HL-60/S4 treated with phorbol 12-myristate 13-acetate at 8.2 ng/mL for 4 days and 3 days (cell line): Measurements from ENCODE around the gene METTL16.
"Not testable (repeated sequence)": the region's sequence is repeated elsewhere in the genome, so short reads cannot be mapped to it uniquely, and the experiment has no call there.

Experiments
- in situ Hi-C: fragments of 300-500 bp; cut with MboI; formaldehyde crosslinking; loops from 2 replicates; pipeline ENCODE4 v1.15.0; 2022; ENCODE audit warnings: low sequenced_read_pairs

METTL16 gene

DNA sequence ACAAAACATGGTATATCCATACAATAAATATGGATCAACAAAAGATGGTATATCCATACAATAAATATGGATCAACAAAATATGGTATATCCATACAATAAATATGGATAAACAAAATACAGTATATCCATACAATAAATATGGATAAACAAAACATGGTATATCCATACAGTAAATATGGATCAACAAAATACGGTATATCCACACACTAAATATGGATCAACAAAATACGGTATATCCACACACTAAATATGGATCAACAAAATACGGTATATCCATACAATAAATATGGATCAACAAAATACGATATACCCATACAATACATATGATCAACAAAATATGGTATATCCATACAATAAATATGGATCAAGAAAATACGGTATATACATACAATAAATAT lies 8.1 kb downstream of the METTL16 start:
- in situ Hi-C loops: no loop called here

DNA sequence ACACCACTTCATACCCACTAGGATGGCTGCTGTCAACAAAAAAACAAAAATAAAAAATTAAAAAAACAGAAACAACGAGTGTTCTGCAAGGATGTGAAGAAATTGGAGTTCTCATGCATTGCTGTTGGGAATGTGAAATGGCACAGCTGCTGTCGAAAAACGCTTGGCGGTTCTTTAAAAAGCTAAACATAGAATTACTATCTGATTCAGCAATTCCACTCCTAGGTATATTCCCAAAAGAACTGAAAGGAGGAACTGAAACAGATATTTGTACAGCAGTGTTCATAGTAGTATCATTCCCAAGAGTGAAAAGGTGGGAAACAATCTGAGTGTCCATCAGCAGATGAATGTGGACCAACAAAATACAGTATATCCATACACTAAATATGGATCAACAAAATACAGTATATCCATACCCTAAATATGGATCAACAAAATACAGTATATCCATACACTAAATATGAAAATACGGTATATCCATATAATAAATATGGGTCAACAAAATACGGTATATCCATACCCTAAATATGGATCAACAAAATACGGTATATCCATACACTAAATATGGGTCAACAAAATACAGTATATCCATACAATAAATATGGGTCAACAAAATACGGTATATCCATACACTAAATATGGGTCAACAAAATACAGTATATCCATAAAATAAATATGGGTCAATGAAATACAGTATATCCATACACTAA lies 8.7 kb downstream of the METTL16 start:
- in situ Hi-C loops: no loop called here

DNA sequence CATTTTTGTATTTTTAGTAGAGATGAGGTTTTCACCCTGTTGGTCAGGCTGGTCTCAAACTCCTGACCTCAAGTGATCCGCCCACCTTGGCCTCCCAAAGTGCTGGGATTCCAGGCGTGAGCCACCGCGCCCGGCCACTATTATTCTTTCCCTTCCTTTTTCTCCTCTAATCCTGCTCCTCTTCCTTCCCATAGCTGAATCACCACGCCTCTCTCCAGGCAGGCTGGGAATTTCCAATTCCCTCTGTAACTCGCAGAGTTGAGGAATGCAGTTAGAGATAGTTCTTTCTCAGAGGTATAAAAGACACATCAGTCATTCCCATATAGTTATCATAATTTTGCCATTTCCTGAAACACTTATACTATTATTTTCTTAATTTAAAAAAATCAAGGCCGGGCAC lies 11.2 kb downstream of the METTL16 start:
- in situ Hi-C loops: no loop called here

DNA sequence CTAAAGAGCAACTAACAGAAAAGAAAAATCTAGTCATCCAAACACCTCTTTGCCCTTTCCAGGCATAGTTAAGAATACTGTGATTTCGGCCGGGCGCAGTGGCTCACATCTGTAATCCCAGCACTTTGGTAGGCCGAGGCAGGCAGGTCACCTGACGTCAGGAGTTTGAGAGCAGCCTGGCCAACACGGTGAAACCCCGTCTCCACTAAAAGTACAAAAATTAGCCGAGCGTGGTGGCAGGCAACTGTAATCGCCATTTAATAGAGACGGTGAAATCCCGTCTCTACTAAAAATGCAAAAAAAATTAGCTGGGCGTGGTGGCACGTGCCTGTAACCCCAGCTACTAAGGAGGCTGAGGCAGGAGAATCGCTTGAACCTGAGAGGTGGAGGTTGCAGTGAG lies 22.4 kb downstream of the METTL16 start:
- in situ Hi-C loops: not testable (repeated sequence)

DNA sequence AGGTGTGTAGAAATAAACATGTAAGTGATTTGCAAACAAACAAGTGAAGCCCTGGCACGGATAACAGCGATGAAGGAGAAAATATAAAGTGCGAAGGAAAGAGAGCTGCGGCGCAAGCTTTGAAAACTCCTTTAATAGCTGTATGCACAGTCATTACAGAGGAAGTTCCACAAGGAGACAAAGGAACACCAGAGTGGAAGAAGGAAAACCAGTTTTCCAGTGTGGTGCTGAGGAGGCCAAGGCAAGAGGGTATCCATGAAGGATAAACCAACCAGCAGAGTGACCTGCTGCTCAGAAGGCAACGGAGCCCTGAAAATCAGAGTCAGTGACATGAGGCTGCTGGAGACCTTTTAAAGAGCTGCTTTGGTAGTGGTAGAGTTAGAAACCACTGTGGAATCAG lies 24.4 kb downstream of the METTL16 start:
- in situ Hi-C loops: no loop called here

DNA sequence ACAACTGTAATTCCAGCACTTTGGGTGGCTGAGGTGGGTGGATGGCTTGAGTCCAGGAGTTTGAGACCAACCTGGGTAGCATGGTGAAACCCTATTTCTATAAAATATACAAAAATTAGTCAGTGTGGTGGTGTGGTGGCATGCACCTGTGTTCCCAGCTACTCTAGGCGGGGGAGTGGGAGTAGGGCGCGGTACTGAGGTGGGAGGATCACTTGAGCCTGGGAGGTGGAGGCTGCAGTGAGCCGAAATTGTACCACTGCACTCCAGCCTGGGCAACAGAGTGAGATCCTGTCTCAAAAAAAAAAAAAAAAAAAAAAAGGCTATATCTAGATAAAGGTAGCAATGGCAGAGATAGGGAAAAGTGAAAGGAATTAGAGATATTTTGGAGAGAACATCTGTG lies 25.0 kb downstream of the METTL16 start:
- in situ Hi-C loops: not testable (repeated sequence)

DNA sequence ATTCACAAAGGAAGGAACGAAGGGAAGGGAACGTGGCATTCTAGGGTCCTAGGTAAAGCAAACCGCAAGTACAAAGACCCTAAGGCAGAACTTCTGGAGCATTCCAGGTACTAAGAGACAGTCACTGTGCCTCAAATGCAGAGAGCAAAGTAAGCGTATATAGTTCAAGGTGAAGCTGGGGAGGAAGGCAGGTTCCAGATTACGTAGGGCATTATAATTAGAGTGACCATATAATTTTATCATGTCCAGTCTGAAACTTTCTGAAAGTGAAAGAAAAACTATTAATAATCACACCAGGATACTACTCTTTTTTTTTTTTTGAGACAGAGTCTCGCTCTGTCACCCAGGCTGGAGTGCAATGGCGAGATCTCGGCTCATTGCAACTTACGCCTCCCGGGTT lies 25.7 kb downstream of the METTL16 start:
- in situ Hi-C loops: no loop called here

DNA sequence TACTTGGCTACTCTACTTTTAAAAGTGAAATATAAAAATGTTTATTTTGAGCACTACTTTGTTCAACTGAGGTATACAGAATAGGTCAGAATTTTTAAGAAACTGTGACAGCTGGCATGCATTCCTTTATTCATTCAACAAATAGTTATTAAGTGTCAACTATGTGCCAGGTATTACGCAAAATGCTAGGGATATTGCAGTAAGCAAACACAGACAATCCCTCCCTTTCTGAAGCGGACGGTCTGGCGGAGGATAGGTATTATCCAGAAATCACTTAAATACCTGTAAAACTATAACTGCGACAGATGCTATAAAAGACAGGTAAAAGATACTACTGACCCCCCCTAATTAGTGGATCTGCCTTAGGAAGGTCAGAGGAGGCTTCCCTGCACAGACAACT lies 26.1 kb downstream of the METTL16 start:
- in situ Hi-C loops: no loop called here

DNA sequence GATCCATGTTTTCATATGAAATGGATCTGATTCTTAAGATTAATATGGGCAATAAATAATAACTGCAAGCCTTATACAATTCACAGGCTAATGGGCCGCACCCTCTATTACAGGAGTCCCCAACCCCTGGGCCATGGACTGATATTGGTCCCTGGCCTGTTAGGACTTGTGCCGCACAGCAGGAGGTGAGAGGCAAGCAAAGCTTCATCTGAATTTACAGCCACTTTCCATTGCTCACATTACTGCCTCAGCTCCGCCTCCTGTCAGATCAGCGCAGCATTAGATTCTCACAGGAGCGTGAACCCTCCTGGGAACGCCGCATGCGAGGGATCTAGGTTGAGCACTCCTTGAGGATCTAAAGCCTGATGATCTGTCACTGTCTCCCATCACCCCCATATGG lies 26.8 kb downstream of the METTL16 start:
- in situ Hi-C loops: no loop called here

DNA sequence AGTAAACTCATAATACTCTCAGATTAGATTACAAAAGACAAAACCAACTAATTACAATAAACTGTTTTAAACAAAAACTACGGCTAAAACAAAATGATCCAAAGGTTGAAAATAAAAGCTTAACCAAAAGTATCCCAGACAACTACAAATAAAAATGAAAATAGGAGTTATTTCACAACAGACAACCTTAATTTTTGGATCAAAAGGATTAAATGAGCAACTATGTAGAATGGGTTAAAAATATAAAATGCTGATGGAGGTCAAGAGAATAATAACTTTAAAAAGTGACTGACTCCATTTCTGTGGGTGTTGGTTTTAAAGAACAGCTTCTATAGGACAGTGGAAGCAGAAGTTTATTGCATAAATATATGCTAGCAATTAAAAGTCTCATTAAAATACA lies 28.6 kb downstream of the METTL16 start:
- in situ Hi-C loops: no loop called here

DNA sequence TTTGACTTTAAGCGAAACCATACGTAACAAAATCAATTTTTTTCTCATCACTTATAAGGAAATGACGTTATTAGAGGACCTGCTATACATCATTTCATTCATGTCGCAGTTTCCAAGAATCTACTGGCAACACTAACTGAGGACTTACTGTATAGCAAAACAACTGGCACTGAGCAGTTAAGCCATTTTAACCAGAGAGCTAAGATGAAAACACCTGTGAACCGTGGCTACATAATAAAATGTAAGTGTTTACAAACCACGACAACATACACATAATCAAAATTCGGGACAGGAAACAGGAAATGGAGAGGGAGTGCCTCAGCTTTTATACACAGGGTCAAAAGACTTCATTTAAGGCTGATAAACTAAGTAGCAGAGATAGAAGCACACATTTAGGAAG lies 29.5 kb downstream of the METTL16 start:
- in situ Hi-C loops: no loop called here

DNA sequence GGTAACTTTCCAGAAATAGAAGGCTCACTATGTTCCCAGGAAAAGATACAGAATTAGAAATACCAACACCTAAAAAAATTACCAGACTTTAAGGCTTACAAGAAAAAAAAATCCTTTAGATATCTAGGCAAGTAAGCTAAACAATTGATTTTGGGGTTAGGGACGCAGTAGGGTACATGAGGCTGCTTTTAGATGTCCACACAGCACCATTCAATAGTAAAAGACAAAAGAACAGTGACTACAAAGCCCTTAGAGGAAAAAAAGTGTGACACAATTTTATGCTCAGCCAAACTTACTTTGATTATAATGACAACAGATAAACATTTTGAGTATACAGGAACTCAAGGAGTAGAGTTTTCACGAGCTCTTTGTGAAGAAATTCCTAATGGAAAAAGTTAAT lies 29.9 kb downstream of the METTL16 start:
- in situ Hi-C loops: no loop called here

DNA sequence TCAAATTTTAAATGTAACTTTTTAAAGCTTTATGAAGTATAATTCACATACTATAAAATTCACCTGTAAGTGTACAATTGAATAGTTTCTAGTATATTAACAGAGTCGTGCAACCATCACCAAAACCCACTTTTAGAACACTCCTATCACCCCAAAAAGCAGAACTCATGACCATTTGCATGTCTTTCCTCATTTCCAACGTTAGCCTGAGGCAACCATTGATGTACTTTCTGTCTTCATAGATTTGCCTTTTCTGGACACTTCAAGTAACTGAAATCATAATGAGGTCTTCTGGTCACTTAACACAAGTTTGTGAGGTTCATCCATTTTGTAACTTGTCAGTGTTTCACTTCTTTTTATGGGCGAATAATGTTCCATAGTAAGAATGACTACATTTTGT lies 33.2 kb downstream of the METTL16 start:
- in situ Hi-C loops: no loop called here

DNA sequence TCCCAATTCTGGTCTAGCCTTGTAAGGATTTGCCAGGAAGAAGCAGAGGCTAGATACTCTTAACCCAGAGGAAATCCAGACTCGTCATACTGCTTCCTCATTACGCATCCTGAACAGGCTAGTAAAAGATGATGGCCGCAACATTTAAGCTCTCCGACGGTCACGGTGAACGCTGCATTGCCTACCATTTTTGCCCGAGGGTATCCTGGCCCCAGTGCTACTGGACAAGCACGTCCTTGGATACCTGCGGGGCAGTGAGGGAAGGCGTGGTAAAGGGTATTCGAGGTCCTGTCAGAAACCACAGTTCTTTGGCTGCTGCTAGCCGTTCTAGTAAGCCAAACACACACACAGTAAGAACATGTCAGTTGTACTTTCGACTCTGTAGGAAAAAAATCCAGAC lies 36.6 kb downstream of the METTL16 start:
- in situ Hi-C loops: no loop called here

DNA sequence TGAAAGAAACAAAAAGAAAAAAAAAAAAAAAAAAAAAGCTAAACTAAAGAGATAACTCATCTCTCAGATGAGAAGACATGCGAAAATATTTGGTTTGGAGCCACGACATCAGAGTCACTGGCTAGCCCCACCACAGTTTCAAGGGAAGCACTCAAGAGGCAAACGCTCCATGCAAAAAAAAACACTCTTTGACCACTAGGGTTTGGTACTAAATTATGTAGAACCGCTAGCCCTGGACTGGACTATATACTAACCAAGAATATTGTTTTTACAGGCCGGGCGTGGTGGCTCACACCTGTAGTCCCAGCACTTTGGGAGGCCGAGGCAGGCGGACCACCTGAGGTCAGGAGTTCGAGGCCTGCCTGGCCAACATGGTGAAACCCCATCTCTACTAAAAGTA lies 37.3 kb downstream of the METTL16 start:
- in situ Hi-C loops: no loop called here

DNA sequence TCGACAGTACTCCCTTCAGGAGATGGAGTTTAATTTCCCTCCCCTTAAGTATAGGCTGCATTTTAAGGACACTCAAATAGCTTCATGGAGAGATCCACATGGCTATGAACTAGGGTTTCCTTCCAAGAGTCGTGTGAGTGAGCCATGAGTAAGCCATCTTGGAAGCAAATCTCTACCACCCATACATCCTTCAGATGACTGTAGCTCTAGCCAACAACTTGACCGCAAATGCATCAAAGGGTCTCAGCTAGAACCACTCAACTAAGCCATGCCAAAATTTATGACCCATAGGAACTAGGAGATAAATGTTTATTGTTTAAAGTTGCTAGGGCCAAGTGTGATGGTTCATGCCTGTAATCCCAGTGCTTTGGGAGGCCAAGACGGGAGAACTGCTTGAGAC lies 43.4 kb downstream of the METTL16 start:
- in situ Hi-C loops: no loop called here

DNA sequence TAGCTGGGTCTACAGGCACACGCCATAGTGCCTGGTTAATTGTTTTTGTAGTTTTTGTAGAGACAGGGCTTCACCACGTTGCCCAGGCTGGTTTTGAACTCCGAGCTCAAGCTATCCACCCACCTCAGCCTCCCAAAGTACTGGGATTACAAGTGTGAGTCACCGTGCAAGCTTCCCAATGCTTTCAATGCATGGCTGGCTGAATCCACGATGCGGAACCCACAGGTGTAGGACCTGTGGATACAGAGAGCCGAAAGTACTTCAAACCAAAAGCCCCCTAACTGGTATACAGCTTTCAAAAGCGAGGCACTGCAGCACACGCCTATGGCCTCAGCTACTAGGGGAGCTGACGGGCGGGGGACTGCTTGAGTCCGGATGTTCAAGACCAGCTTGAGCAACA lies 44.8 kb downstream of the METTL16 start:
- in situ Hi-C loops: no loop called here

DNA sequence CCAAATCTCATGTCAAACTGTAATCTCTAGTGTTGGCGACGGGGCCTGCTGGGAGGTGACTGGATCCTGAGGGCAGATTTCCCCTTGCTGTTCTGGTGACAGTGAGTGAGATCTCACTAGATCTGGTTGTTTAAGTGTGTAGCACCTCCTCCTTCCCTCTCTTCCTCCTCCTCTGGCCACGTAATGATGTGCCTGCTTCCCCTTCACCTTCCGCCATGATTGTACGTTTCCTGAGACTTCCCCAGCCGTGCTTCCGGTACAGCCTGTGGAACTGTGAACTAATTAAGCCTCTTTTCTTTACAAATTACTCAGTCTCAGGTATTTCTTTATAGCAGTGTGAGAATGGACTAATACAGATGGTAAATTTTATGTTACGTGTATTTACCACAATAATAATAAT lies 49.2 kb downstream of the METTL16 start:
- in situ Hi-C loops: no loop called here

DNA sequence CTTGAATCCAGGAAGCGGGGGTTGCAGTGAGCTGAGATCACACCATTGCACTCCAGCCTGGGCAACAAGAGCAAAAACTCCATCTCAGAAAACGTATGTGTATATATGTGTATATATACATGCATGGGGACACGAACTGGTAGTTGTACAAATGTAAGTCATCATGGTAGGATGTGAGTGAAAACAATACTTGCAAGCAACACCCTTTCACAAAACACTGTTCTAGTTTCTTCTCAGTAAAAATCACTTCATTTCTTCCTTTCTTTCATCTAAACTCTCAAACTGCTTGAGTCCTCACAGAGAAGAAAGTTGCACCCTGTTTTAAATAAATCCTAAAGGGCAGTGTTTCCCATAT lies 51.8 kb downstream of the METTL16 start:
- in situ Hi-C loops: no loop called here

DNA sequence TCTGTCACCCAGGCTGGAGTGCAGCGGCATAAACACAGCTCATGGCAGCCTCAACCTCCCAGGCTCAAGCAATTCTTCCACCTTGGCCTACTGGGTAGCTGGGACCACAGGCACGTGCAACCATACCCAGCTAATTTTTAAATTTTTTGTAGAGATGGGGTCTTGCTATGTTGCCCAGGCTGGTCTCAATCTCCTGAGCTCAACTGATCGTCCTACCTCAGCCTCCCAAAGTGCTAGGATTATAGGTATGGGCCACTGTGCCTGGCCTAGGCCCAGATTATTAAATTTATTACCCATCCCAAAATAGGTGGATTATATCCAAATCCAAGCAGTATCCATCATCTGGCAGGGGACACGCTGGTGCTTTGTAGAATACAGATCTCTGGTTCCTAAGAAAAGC lies 53.8 kb downstream of the METTL16 start:
- in situ Hi-C loops: no loop called here

DNA sequence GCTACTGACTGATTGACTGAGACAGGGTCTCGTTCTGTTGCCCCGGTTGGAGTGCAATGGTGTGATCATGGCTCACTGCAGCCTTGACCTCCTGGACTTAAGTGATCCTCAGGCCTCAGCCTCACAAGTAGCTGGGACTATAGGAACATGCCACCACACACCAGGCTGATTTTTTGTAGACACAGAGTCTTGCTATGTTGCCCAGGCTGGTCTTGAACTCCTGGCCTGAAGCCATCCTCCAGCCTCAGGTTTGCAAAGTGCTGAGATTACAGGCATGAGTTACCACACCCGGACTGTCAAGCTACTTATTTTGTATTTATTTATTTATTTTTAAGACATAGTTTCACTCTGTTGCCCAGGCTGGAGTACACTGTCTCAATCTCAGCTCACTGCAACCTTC lies 55.2 kb downstream of the METTL16 start:
- in situ Hi-C loops: no loop called here

DNA sequence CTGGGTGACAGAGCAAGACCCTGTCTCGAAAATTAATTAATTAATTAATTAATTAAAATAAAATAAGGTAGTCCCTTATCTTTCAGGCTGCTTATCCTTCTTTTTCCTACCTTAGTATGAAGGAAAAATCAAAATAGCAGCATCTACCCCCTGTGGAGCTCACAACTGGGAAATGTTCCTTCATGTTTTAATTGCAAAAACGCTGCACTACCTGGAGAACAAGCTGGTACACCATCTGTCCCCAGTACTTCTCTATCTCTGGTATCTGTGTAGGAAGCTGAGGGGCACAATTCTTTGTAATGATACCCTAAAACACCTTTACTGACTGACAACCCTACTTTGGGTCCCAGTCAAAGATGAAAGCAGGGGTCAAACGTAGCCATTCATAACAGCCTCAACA lies 55.7 kb downstream of the METTL16 start:
- in situ Hi-C loops: no loop called here

DNA sequence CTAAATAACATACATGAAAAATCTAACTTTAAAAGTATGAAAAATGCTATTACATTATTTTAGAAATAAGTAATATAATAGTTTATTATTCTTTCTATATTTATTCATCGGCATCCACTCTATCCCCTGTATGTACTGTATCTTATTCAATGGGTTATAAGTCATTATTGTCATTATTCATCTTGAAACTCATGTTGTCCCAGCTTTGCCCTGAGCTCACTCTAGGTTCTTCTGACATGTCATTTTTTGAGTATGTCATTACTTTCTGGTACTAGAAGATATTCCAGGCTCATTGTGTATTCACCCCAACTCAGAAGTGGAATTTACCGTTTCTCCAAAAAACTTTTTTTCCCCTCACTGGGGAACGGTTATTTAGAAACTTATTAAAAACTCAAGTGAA lies 57.8 kb downstream of the METTL16 start:
- in situ Hi-C loops: no loop called here

DNA sequence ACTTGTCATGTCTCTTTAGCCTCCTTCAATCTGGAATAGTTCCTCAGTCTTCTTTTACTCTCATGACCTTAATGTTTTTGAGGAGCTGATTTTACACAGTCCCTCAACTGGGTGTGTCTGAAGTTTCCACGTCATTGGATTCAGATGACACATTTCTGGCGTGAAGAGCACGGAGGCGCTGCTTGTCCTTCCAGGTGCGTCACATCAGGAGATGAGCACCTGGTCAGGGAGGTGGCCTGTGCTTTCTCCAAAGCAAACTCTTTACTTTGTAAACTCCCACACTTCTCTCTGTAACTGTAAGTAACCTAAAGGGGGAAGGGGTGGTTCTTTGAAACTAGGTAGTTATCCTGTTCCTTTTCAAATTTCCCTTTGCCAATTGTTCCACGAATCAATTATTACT lies 58.4 kb downstream of the METTL16 start:
- in situ Hi-C loops: no loop called here
